SIG-M5 (cell line): Measurements from ENCODE around the gene IKZF1.

ENCODE experiments used
- DNase-seq: peaks from one replicate; lab custom pipeline; 2025; lab: John Stamatoyannopoulos, UW

IKZF1 gene

GRCh38 chr7:50413561-50413960, 109.0 kb downstream of the IKZF1 start:
- no peak for DNase-seq

- no peak for DNase-seq
These were observed 111.4 kb downstream of the IKZF1 start for GRCh38 chr7:50415844-50416364.

DNA sequence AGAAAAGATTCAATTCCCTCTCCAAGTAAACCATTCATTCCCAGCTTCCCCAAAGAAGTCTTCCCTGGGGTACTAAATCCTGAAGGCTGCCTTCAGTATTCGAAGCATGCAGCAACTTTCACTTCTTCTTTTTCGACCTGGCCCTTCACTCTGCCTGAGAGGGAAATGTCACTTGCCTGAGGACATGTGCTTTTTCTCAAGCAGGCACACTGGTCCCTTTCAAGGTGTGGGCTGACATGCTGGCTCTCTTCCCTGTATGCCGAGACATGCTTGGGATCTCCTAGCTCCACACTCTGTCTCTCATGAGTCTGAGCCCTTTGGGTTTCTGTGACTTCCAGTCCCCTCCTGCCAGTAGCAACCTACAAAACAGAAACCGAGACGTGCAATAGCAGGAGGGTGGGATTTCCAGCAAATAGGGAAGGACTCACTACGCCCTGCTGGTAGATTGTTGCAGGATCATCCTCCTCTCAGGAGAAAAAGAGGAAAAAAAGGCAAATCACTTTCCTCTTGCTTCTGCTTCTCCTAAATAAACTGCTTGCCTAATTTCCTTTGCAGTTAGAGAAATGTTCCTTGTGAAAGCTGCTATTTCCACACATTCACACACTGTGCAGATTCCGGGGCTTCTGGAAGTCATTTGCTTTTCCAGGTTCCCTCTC, 112.1 kb downstream of the IKZF1 start:
- DNase-seq = peak; percentile 63

GRCh38 chr7:50418086-50418515, 113.6 kb downstream of the IKZF1 start:
- DNase-seq = no peak

- DNase-seq = no peak
These were observed 114.2 kb downstream of the IKZF1 start for GRCh38 chr7:50418526-50419290.

DNA sequence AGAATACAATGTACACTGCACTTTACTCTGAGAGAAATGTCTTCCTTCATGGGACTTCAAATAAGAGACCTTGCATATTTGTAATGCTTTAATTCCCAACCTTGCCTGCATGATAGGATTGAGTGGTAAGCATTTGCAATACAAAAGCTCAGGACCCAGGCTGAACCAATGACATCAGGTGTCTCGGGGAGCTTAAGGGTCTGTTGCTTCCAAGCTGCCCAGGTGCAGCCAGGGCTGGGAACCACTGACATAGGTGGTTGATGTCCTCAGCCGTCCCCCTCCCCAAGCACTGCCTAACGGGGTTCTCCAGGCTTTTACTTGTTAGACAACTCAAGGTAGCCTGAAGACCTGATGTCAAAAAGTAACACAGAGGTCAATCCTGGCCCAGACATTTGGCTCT, 116.5 kb downstream of the IKZF1 start:
- no peak for DNase-seq

- no peak for DNase-seq
These were observed 118.3 kb downstream of the IKZF1 start for GRCh38 chr7:50422858-50423257.

DNA sequence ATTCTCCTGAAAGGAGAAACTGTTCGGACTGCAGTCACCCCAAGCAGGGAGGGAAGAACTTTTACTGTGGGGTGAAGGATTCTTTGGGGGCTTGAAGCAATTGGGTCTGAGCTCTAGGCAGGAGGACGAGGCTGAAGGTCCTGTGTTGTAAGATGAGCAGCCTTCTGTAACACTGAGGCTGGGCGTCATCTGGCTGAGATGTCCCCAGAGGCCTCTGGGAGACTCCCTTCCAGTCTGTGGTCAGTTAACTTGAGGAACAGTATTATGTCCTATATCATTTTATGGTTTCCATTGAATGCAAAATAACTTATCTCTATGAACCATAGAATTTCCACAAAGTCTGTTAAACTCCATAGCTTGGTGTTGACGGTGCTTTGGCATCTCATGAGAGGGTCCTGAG, 119.3 kb downstream of the IKZF1 start:
- no peak for DNase-seq

DNA sequence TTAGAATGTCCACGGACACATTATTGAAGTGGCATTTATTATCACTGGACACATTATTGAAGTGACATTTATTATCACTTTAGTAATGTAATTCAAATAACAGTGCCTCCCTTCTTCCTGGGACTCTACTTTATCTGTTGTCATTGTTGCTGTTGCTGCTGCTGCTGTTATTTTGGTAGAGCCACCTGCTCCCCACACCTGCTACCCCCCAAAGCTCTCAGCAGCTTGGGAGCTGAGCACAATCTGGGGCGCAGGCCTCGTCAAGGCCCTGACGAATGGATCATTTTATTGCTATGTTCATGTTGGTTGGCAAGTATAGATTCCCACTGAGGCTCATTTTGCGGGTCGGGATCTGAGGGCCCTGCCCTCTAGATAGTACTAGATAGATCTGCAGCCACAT, 120.8 kb downstream of the IKZF1 start:
- DNase-seq = no peak

- DNase-seq = no peak
These were observed 121.9 kb downstream of the IKZF1 start for GRCh38 chr7:50426280-50427045.

- no peak for DNase-seq
These were observed 123.0 kb downstream of the IKZF1 start for GRCh38 chr7:50427518-50427917.

- no peak for DNase-seq
These were observed 124.4 kb downstream of the IKZF1 start for GRCh38 chr7:50428911-50429310.

GRCh38 chr7:50431316-50431715, 126.8 kb downstream of the IKZF1 start:
- no peak for DNase-seq

DNA sequence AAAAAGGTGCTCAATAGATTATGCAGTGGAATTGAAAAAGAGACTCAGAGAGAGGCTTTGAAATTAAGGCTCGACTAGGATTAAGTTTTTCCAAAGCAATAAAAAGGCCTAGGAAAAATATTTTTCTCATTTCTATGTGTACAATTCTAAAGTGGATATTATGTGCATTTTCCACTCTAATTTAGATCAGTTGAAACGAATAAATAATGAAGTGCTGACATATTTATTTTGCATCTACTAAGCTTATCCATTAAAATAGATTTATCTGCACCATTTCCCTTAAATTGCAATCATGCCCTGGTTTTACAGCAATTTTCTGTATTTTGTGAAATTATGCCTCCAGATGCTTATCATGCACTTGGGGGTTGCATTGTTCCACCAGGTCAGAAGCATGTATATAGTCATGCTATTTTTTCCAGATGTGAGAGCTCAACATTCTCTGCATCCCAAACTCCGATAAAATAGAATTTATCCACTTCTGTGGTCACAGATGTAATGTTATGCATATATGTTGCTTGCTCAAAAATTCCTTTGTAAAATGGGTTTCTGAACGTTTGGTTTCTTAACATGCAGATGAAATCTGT, 127.3 kb downstream of the IKZF1 start:
- no peak for DNase-seq

- DNase-seq = no peak
These were observed 131.8 kb downstream of the IKZF1 start for GRCh38 chr7:50436133-50436806.

DNA sequence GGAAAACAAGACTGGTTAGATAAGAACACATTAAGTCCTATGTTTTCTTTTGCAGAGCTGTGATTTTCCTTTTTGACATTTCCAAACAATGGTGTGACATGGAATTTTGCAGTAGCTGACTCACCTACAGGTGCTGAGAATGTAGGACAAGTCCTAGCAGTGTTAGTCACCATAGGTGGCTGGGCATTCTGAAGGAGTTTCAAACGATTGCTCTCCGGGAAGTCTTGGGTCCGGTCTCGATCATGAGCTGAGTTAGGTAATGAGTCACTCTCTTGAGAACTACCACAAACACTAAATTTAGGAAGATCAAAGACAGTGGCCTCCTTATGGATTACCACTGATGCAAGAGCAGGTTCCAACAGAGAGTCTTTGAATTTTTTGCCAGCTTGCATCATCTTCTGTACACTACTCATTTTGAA, 142.0 kb downstream of the IKZF1 start:
- DNase-seq = peak; percentile 7

GRCh38 chr7:50448823-50449222, 144.3 kb downstream of the IKZF1 start:
- no peak for DNase-seq

DNA sequence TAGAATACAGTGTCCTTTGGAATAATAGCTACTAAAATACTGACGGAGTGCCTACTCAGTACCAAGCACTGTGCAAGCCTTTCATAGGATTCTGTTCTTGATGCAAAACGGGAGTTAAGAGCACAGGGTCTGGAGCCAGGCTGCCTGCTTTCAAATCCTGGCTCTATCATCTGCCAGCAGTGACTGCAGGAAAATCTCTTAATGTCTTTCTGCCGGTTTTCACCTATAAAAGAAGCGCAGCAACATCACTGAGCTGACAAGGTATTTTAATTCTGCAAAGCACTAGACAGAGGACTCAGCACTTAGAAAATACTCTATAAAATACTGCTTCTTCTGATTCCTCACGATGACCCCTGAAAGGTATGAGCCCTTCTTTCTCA, 145.0 kb downstream of the IKZF1 start:
- DNase-seq = no peak

DNA sequence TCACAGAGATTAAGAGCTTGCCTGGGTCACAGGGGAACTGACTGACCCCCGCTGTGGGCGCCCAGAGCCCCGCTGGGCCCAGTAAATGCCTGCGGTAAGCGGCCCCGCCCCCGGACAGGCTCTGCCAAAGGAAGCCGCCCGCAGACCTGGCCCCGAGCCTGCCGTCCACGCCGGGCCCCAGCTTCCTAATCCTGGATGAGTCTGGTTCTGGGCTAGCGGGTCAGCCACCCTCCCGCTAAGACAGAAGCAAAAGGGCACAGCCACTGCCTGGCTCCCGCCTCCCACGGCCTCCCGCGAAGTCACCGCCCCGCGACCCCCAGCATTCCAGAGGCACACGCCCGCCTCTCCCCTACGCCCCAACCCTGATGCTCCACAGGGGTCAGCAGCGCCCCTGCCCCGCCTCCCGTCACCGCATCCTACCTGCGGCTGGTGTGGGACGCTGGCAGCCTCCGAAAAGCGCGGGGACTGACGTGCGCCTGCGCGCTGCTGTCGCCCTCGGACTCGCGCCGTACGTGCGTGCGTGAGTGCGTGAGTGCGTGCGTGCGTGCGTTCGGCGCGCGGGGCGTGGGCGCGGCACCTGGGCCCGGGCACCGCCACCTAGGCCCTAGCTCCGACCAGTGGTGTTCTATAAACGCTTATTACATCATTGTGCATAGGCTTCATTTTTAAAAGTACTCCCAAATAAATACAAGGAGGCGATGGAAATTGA, 145.5 kb downstream of the IKZF1 start, which contains the start of gene FIGNL1:
TSS of gene FIGNL1 (minus strand) at position 470 of the 709 bp plus-strand sequence. CDS start 3,063 bp downstream, outside the sequence.
- no peak for DNase-seq

DNA sequence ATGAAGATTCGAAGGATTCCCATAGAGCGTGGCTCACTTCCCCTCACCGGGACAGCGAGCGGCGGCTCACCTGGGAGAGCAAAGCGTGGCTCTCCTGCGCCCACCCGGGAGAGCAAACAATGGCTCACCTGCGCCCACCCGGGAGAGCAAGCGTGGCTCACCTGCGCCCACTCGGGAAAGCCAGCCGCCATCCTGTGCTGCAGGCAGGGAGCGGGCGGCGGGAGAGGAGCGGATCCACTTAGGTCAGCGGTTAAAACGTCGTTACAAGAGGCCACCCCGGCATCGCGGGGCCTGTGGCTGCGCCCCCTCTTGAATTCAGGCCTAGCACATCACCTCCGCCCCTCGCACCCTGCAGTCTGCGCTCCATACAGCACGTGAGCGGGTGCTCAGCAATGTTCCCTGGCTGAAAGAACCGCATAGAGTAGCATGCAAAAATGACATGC, 146.1 kb downstream of the IKZF1 start:
- DNase-seq = no peak
